Chondrocyte (in vitro differentiated cells): ENCODE data around the gene C1RL. TPM values are rescaled to one million over a fixed set of nuclear protein-coding genes. Genes with fewer than 3 reads are reported as not detected.

ENCODE experiments used
- DNase-seq: peaks from one replicate; pipeline ENCODE4 v3.0.0; 2021; ENCODE audit warnings: mixed read lengths, low spot score
- H3K27ac Mint-ChIP-seq: one replicate; pipeline ENCODE4 v1.8.0; 2021; ENCODE audit warnings: mild to moderate bottlenecking, moderate library complexity, mixed read lengths; ENCODE audit not compliant: unreplicated experiment
- H3K27me3 Mint-ChIP-seq: 2 replicates; pipeline ENCODE4 v1.8.0; 2021; ENCODE audit warnings: low read depth, mixed read lengths
- H3K36me3 Mint-ChIP-seq: 2 replicates; pipeline ENCODE4 v1.8.0; 2021; ENCODE audit warnings: low read depth, mixed read lengths
- H3K4me1 Mint-ChIP-seq: 2 replicates; pipeline ENCODE4 v1.8.0; 2021; ENCODE audit warnings: low read depth, mild to moderate bottlenecking, mixed read lengths
- H3K4me3 Mint-ChIP-seq: one replicate; pipeline ENCODE4 v1.8.0; 2021; ENCODE audit warnings: mild to moderate bottlenecking, moderate library complexity, mixed read lengths; ENCODE audit not compliant: unreplicated experiment
- H3K9me3 Mint-ChIP-seq: 2 replicates; pipeline ENCODE4 v1.8.0; 2021; ENCODE audit warnings: low read depth, mixed read lengths
- total RNA-seq: library from RNA; stranded (reverse); gene quantifications from 3 replicates; pipeline ENCODE4 v1.2.1, GENCODE V29; 2021
- TF ChIP-seq, protein P1 (sequence below): fragments of 200-600 bp; sonication (generic); IDR thresholded peaks from 2 replicates; pipeline ENCODE4 v1.5.0; 2021; ENCODE audit warnings: antibody characterized with exemption, mild to moderate bottlenecking, moderate library complexity

C1RL gene
- total RNA-seq, 1 donor from 2014 or later = 21.0 TPM

- peaks cover 3% of the 10 kb centered on the region for H3K27me3 Mint-ChIP-seq
Observed at GRCh38 chr12:7092986-7093460, 16.0 kb downstream of the C1RL start.

DNA sequence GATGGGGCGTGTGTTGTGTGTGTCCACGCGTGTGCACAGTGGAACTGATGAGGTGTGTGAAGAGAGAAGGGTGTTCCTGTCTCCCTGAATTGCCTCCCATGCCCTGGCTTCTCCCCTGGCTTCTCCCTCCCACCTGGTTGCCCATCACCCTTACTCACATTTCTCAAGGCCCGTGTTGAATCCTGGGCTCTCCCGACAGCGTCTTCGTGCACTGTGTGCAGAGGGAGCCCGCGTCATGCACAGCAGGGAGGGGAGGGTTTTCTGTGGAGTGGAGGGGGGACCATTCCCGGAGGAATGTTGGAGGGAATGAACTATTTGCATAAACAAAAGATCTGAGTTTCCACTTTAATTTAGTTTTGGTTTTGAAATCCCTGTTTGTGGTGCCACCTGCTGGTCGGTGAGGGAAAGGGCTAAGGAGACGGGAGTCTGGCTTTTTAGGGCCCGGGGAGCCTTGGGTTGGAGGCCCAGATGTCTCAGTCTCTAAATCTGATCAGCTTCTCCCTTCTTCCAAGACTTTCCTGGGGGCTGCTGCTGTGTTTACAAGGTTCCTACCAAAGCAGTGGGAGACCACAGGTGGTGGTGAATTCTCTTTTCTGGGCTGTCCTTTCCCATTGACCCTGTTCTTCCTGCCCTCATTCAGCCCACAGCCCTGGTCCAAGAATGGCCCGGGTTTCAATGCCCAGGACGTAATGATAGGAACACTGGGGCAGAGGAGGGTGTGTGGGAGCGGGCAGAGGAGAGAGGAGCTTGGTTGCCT, 16.6 kb downstream of the C1RL start, which contains the start of gene C1R:
Gene C1R (minus strand): TSS at position 217 of the 757 bp plus-strand sequence. CDS start 57 bp downstream, at position 160.
- peak within 1 kb of the TSS; percentile 64 for H3K4me3 Mint-ChIP-seq
- H3K4me1 Mint-ChIP-seq = peaks cover 13% of the 10 kb centered on the region
- TF ChIP-seq, protein P1, sequence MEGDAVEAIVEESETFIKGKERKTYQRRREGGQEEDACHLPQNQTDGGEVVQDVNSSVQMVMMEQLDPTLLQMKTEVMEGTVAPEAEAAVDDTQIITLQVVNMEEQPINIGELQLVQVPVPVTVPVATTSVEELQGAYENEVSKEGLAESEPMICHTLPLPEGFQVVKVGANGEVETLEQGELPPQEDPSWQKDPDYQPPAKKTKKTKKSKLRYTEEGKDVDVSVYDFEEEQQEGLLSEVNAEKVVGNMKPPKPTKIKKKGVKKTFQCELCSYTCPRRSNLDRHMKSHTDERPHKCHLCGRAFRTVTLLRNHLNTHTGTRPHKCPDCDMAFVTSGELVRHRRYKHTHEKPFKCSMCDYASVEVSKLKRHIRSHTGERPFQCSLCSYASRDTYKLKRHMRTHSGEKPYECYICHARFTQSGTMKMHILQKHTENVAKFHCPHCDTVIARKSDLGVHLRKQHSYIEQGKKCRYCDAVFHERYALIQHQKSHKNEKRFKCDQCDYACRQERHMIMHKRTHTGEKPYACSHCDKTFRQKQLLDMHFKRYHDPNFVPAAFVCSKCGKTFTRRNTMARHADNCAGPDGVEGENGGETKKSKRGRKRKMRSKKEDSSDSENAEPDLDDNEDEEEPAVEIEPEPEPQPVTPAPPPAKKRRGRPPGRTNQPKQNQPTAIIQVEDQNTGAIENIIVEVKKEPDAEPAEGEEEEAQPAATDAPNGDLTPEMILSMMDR = peak; percentile 98
- no peaks in the 10 kb centered on the region for H3K9me3 Mint-ChIP-seq
- H3K36me3 Mint-ChIP-seq = peaks cover 3% of the 10 kb centered on the region
- peak within 1 kb of the TSS; percentile 27 for H3K27ac Mint-ChIP-seq
- no peak for DNase-seq
- peaks cover 3% of the 10 kb centered on the region for H3K27me3 Mint-ChIP-seq

More at GRCh38 chr12:7092986-7093460, 16.0 kb downstream of the C1RL start:
- no peak for DNase-seq
- Mint-ChIP-seq H3K4me3 (no peak overlapping the region), H3K4me1 (peaks cover 13% of the 10 kb centered on the region), H3K9me3 (no peaks in the 10 kb centered on the region), H3K27ac (peak overlapping the region; percentile 27), H3K36me3 (peaks cover 3% of the 10 kb centered on the region)
- TF ChIP-seq, protein P1 = no peak

DNA sequence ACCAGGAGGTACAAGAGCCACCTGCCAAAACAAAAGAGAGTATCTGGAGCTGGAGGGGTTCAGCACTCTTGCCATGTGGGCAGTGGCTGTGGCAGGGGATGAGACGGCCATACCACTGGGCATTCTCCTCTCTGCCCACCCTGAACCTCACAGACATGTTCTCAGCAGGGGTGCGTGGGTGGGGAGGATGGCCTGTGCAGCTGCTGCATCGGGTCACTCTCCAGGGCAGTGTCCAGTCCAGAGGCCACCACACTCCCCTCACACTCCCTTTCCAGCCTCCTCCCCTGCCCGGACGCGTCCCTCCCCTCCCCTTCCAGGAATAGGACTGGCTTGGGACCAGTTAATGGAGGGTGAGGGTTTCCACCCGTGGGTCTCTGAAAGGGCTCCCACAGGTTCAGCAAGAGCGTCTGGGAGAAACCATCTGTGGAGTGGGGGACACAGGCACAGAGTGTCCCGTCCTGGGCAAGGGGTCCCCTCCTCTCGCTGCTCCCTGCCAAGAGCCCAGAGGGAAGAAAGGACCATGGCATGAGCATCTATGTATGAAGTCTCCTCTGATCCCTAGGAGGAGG, 17.3 kb downstream of the C1RL start:
- Mint-ChIP-seq H3K4me3 (peak overlapping the region; percentile 64), H3K9me3 (no peaks in the 10 kb centered on the region), H3K4me1 (peaks cover 13% of the 10 kb centered on the region), H3K27me3 (peaks cover 3% of the 10 kb centered on the region), H3K27ac (peak overlapping the region; percentile 18), H3K36me3 (peaks cover 3% of the 10 kb centered on the region)
- no peak for DNase-seq
- TF ChIP-seq, protein P1 = no peak

- H3K27ac Mint-ChIP-seq = no peak overlapping the region
- H3K27me3 Mint-ChIP-seq = peaks cover 2% of the 10 kb centered on the region
Observed at GRCh38 chr12:7091171-7091570, 17.8 kb downstream of the C1RL start.

More at GRCh38 chr12:7091171-7091570, 17.8 kb downstream of the C1RL start:
- Mint-ChIP-seq H3K9me3 (no peaks in the 10 kb centered on the region), H3K36me3 (peaks cover 3% of the 10 kb centered on the region), H3K4me3 (no peak overlapping the region), H3K4me1 (peaks cover 13% of the 10 kb centered on the region)
- TF ChIP-seq, protein P1 = no peak
- no peak for DNase-seq
